HUES6 (cell line): Measurements from ENCODE around the gene PSEN1.

Source experiments
- H3K27ac ChIP-seq: 2 replicates; pipeline ENCODE4 v1.7.0; 2013; ENCODE audit warnings: low read depth, mild to moderate bottlenecking, low read length, inconsistent platforms
- H3K27me3 ChIP-seq: 2 replicates; pipeline ENCODE4 v1.6.1; 2013; ENCODE audit warnings: low read length; ENCODE audit not compliant: control insufficient read depth, insufficient read depth
- H3K36me3 ChIP-seq: 2 replicates; pipeline ENCODE4 v1.6.1; 2013; ENCODE audit warnings: low read length; ENCODE audit not compliant: control insufficient read depth, insufficient read depth
- H3K4me1 ChIP-seq: 2 replicates; pipeline ENCODE4 v1.6.1; 2013; ENCODE audit warnings: low read length; ENCODE audit not compliant: control insufficient read depth, insufficient read depth
- H3K4me3 ChIP-seq: 2 replicates; pipeline ENCODE4 v1.5.1; 2013; ENCODE audit warnings: low read depth, low read length
- H3K9ac ChIP-seq: one replicate; pipeline ENCODE4 v1.6.1; 2013; ENCODE audit warnings: mild to moderate bottlenecking, low read length
- H3K9me3 ChIP-seq: 2 replicates; pipeline ENCODE4 v1.6.1; 2013; ENCODE audit warnings: low read depth, low read length; ENCODE audit not compliant: control insufficient read depth, insufficient read depth

PSEN1 gene

DNA sequence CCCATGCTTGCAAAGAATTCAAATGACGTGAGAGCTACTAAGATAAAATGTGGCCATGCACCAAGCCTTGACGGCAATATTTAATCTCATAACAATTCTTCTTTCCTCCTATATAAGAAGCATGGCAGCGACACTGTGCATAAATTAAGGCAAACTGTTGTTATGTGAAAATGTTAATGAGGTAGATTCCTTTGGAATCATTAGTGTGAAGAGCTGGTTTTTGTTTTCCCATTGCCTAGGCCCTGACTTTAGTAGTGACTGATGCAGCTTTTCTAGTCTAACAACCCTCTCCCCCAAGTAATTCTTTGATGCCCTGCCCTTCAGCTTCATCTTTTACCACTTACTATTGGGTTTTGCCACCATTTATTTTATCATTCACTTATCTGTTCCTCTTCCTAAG lies 10.6 kb upstream of the PSEN1 start:
- H3K9ac ChIP-seq = peak overlapping the region; percentile 31
- peak overlapping the region; percentile 30 for H3K4me3 ChIP-seq
- H3K27me3 ChIP-seq = no peaks in the 10 kb centered on the region
- H3K4me1 ChIP-seq = peaks cover 34% of the 10 kb centered on the region
- peaks cover 21% of the 10 kb centered on the region for H3K36me3 ChIP-seq
- H3K27ac ChIP-seq = peak overlapping the region; percentile 84
- H3K9me3 ChIP-seq = no peaks in the 10 kb centered on the region

DNA sequence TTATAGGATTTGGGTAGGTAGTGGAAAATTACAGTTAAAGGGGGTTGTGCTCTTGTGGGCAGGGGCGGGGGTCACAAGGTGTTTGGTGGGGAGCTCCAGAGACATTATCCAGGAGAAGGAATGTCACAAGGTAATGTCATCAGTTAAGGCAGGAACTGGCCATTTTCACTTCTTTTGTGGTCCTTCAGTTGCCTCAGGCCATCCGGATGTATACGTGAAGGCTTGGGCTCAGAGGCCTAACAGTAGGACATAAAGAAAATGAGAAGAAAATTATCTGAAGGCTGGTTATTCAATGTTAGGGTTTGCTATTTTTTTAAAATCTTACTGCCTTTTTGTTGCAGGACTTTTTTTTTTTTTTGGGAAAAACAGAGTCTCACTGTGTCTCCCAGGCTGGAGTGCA lies 2.5 kb upstream of the PSEN1 start:
- Histone ChIP-seq H3K9ac (no peak overlapping the region), H3K4me1 (peaks cover 5% of the 10 kb centered on the region), H3K4me3 (no peak overlapping the region), H3K27ac (peak overlapping the region; percentile 58; the same call in 1 of the 2 replicates), H3K9me3 (peaks cover 6% of the 10 kb centered on the region), H3K36me3 (peaks cover 4% of the 10 kb centered on the region; the same call in 1 of the 2 replicates), H3K27me3 (no peaks in the 10 kb centered on the region)

DNA sequence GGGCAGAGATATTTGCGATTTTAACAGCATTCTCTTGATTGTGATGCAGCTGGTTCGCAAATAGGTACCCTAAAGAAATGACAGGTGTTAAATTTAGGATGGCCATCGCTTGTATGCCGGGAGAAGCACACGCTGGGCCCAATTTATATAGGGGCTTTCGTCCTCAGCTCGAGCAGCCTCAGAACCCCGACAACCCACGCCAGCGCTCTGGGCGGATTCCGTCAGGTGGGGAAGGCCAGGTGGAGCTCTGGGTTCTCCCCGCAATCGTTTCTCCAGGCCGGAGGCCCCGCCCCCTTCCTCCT lies 271 bp upstream of the PSEN1 start:
- Histone ChIP-seq H3K4me1 (peaks cover 5% of the 10 kb centered on the region), H3K27me3 (no peaks in the 10 kb centered on the region), H3K36me3 (peaks cover 6% of the 10 kb centered on the region; the same call in 1 of the 2 replicates), H3K27ac (no peak overlapping the region), H3K9me3 (peaks cover 6% of the 10 kb centered on the region), H3K9ac (no peak overlapping the region), H3K4me3 (peak overlapping the region; percentile 73)

DNA sequence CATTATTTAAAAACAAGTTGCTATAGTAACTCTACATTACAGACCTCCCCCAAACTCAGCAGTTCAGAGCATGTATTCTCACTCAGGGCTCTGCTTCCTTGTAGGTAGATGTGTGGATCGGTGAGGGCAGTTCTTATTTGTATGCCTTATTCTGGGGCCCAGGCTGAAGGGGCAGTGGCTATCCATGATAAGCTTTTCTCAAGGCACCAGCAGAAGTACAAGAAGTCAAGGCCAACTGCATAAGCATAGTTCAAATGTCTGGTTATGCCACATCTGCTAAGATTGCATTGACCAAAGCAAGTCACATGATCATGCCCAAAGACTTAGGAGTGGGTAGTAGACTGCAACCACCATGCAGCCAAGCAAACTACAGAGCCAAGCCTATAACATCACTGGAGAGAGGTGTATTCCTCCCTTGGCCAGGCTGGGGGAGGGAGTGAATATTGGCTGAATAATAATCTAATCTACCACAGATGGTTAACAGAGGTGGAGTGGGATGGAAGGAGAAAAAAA lies 4.6 kb downstream of the PSEN1 start:
- no peak overlapping the region for H3K9ac ChIP-seq
- no peak overlapping the region for H3K4me3 ChIP-seq
- H3K36me3 ChIP-seq = 0 out of 2 replicates have a peak, but pooled peaks cover 2% of the 10 kb centered on the region
- no peaks in the 10 kb centered on the region for H3K9me3 ChIP-seq
- H3K27me3 ChIP-seq = no peaks in the 10 kb centered on the region
- no peak overlapping the region for H3K27ac ChIP-seq
- H3K4me1 ChIP-seq = peaks cover 7% of the 10 kb centered on the region

DNA sequence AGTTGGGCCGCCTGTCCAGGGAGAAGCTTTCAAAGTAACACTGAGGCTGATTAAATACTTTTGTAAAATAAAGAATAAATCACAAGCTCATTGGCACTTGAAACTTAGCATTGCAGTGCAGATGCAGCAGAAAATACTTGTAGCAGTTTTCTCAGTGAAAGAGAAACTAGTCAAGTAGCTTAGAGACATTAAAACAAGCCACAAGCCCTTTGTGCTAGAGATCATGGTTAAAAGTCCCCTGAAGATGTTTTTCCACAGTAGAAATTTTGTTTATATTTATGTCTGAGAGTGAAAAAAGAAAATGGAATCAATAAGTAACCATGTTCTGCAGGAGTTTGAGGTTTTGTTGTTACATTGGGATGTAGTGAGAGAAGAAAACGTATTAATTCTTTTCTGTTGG lies 5.9 kb downstream of the PSEN1 start:
- H3K4me1 ChIP-seq = peaks cover 6% of the 10 kb centered on the region
- H3K4me3 ChIP-seq = no peak overlapping the region
- no peak overlapping the region for H3K9ac ChIP-seq
- H3K9me3 ChIP-seq = no peaks in the 10 kb centered on the region
- no peak overlapping the region for H3K27ac ChIP-seq
- H3K27me3 ChIP-seq = no peaks in the 10 kb centered on the region
- H3K36me3 ChIP-seq = 0 out of 2 replicates have a peak, but pooled peaks cover 2% of the 10 kb centered on the region

DNA sequence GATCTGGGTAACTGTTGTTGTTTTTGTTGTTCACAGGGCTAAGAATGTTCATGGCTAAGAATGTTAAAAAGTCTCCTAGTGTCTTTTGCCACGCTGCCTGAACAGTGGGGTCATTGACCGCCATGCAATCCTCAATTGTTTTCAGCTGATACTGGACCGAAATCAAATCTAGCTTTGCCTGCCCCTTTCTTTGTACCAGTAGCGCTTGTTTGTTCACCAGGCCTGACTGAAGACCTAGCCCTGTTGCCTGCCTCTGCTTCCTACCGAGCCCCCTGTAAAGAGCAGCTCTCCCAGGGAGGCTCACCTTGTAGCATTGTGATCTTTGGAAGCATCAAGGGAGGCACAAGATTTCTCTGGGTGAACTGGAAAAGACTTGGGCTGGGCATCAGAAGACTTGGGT lies 6.7 kb downstream of the PSEN1 start:
- no peaks in the 10 kb centered on the region for H3K27me3 ChIP-seq
- peaks cover 3% of the 10 kb centered on the region; the same call in 1 of the 2 replicates for H3K4me1 ChIP-seq
- no peak overlapping the region for H3K4me3 ChIP-seq
- no peak overlapping the region for H3K27ac ChIP-seq
- peaks cover 6% of the 10 kb centered on the region for H3K36me3 ChIP-seq
- H3K9ac ChIP-seq = no peak overlapping the region
- H3K9me3 ChIP-seq = no peaks in the 10 kb centered on the region

DNA sequence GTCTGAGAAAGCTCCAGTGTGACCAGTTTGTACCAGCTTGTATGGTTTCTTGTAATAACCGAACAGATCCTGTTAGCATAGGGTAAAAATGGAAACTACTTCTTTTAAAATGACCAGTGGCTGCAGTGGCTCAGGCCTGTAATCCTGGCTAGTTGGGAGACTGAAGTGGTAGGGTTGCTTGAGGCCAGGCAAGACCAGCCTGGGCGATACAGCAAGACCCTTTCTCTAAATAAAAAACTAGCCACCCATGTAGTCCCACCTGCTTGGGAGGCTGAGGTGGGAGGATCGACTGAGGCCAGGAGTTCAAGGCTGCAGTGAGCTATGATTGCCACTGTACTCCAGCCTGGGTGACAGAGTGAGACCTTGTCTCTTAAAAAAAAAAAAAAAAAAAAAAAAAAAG lies 7.3 kb downstream of the PSEN1 start:
- Histone ChIP-seq H3K36me3 (peaks cover 12% of the 10 kb centered on the region), H3K27ac (no peak overlapping the region), H3K9ac (no peak overlapping the region), H3K4me1 (peaks cover 3% of the 10 kb centered on the region; the same call in 1 of the 2 replicates), H3K4me3 (no peak overlapping the region), H3K27me3 (no peaks in the 10 kb centered on the region), H3K9me3 (no peaks in the 10 kb centered on the region)

DNA sequence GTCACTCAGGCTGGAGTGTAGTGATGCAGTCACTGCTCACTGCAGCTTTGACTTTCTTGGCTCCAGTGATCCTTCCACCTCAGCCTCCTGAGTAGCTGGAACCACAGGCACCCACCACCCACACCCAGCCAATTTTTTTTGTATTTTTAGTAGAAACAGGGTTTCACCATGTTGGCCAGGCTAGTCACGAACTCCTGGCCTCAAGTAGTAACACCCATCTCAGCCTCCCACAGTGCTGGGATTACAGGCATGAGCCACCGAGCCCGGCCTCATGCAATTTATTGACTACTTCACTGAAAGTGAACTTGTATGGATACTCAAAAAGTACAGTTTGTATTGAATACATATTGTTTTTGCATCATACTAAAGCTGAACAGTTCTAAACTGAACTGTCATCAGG lies 9.1 kb downstream of the PSEN1 start:
- no peak overlapping the region for H3K27ac ChIP-seq
- H3K4me3 ChIP-seq = no peak overlapping the region
- no peak overlapping the region for H3K9ac ChIP-seq
- no peaks in the 10 kb centered on the region for H3K9me3 ChIP-seq
- H3K36me3 ChIP-seq = peaks cover 27% of the 10 kb centered on the region
- no peaks in the 10 kb centered on the region for H3K27me3 ChIP-seq
- H3K4me1 ChIP-seq = peaks cover 3% of the 10 kb centered on the region; the same call in 1 of the 2 replicates

DNA sequence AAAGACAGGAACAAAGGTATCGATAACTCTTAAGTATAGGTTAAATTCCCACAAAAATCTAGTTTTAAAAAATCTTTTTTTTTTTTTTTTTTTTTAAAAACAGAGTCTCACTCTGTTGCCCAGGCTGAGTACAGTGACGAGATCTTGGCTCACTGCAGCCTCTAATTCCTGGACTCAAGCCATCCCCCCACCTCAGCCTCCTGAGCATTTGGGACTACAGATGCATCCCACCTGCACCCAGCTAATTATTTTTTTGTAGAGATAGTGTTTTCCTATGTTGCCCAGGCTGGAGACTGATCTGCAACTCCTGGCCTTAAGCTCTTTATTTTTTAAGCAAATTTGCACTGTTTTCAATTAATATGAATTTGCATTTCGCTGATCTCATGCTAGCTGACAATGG lies 9.8 kb downstream of the PSEN1 start:
- H3K36me3 ChIP-seq = peaks cover 29% of the 10 kb centered on the region
- H3K27me3 ChIP-seq = no peaks in the 10 kb centered on the region
- H3K4me1 ChIP-seq = peaks cover 3% of the 10 kb centered on the region; the same call in 1 of the 2 replicates
- H3K27ac ChIP-seq = no peak overlapping the region
- H3K9ac ChIP-seq = no peak overlapping the region
- no peaks in the 10 kb centered on the region for H3K9me3 ChIP-seq
- no peak overlapping the region for H3K4me3 ChIP-seq

DNA sequence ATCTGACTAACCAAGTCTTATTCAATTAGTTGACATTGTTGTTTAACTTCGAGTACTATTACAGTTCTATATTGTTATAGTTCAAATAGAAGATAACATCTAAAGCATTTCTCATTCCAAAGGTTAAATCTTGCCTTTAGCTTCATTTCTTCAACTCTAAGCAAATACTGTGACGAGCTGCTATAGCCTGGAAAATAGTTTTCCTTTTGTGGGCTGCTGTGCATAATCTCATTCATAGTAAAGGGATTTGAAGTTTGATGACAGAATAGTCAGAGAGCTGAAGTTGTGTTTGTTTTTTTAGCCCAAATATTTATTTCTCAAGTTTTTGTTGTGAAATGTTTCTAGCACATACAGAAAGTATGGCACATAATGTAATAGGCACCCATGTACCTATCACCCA lies 13.4 kb downstream of the PSEN1 start:
- no peaks in the 10 kb centered on the region for H3K4me1 ChIP-seq
- no peak overlapping the region for H3K9ac ChIP-seq
- no peaks in the 10 kb centered on the region for H3K27me3 ChIP-seq
- H3K27ac ChIP-seq = no peak overlapping the region
- peaks cover 43% of the 10 kb centered on the region for H3K36me3 ChIP-seq
- no peak overlapping the region for H3K4me3 ChIP-seq
- no peaks in the 10 kb centered on the region for H3K9me3 ChIP-seq

DNA sequence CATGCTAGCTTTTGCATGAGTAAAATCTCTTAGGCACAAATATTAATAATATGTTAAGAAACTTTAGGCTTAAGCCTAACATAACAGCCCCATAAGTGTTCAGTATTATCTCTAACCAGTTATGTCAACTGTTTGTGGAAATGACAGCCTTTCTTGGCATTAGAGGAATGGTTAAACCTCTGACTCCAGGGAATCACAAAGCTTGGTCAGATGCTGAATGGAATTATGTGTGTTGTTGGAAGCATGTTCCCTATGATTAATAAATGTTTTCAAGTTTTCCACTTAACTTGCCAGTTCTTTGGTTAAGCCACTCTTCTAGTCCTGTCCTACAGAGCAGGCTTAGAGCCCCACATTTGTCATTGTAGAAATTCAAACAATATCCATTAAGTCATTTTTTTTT lies 17.0 kb downstream of the PSEN1 start:
- H3K27ac ChIP-seq = no peak overlapping the region
- H3K9me3 ChIP-seq = no peaks in the 10 kb centered on the region
- no peaks in the 10 kb centered on the region for H3K27me3 ChIP-seq
- H3K4me1 ChIP-seq = no peaks in the 10 kb centered on the region
- no peak overlapping the region for H3K4me3 ChIP-seq
- peaks cover 49% of the 10 kb centered on the region for H3K36me3 ChIP-seq
- no peak overlapping the region for H3K9ac ChIP-seq

DNA sequence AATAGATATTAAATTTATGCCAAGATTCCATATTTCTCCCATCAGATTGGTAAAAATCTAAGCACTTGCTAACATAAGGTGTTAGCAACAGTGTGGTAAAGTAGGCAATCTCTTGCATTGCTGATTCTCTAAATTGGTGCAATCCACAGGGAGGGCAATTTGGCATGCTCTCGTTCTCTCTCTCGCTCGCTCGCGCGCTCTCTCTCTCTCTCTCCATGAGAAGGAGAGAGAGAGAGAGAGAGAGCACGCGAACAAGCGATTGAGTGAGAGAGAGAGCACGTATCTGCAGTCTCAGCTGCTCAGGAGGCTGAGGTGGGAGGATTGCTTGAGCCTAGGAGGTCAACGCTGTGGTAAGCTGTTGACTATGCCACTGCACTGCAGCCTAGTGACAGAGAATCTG lies 25.9 kb downstream of the PSEN1 start:
- Histone ChIP-seq H3K36me3 (peaks cover 52% of the 10 kb centered on the region), H3K9me3 (no peaks in the 10 kb centered on the region), H3K27me3 (no peaks in the 10 kb centered on the region), H3K4me3 (no peak overlapping the region), H3K4me1 (no peaks in the 10 kb centered on the region), H3K9ac (no peak overlapping the region), H3K27ac (no peak overlapping the region)
